SU-DHL-6 (cell line): ENCODE measurements around the gene ANKRD30A.
"Not testable (repeated sequence)": the region's sequence is repeated elsewhere in the genome, so short reads cannot be mapped to it uniquely, and the experiment has no call there.

Experiments used
- H2AFZ ChIP-seq: fragments of 200-600 bp; sonication (generic); 2 replicates; pipeline ENCODE4 v1.6.1; 2014; ENCODE audit warnings: low read depth, mild to moderate bottlenecking, moderate library complexity, mixed read lengths, antibody characterized with exemption, low read length; ENCODE audit not compliant: severe bottlenecking
- H3F3A ChIP-seq: fragments of 200-600 bp; shearing (Covaris generic); 2 replicates; pipeline ENCODE4 v1.6.0; 2016; ENCODE audit warnings: antibody characterized with exemption, mild to moderate bottlenecking; ENCODE audit not compliant: insufficient read depth
- H3K27ac ChIP-seq: fragments of 200-600 bp; sonication (generic); 2 replicates; pipeline ENCODE4 v1.5.1; 2016; ENCODE audit warnings: low read depth, mild to moderate bottlenecking, low read length, moderate library complexity, mixed read lengths
- H3K27me3 ChIP-seq: fragments of 200-600 bp; sonication (generic), shearing (Covaris generic); 2 replicates; pipeline ENCODE4 v1.6.0; 2014; ENCODE audit warnings: mild to moderate bottlenecking, low read length
- H3K36me3 ChIP-seq: fragments of 200-600 bp; sonication (generic); 2 replicates; pipeline ENCODE4 v1.6.1; 2014; ENCODE audit warnings: mild to moderate bottlenecking, low read length, mixed read lengths
- H3K4me2 ChIP-seq: fragments of 300-600, 200-600 bp; shearing (Covaris generic), sonication (generic); 2 replicates; pipeline ENCODE4 v1.6.0; 2014; ENCODE audit warnings: low read length, low read depth, mild to moderate bottlenecking; ENCODE audit not compliant: poor library complexity, severe bottlenecking
- H3K4me3 ChIP-seq: fragments of 200-600 bp; sonication (generic); 2 replicates; pipeline ENCODE4 v1.5.1; 2014; ENCODE audit warnings: antibody characterized with exemption, low read length, mild to moderate bottlenecking, mixed read lengths; ENCODE audit not compliant: insufficient read depth, poor library complexity, severe bottlenecking
- H3K79me2 ChIP-seq: fragments of 200-600 bp; sonication (generic); 2 replicates; pipeline ENCODE4 v1.6.1; 2014; ENCODE audit warnings: mild to moderate bottlenecking, low read length, moderate library complexity; ENCODE audit not compliant: insufficient read depth
- H3K9ac ChIP-seq: fragments of 200-600 bp; sonication (generic); 2 replicates; pipeline ENCODE4 v1.7.0; 2014; ENCODE audit warnings: mild to moderate bottlenecking, low read length
- H3K9me2 ChIP-seq: fragments of 200-600 bp; sonication (generic); replicated peaks from 2 replicates; pipeline ENCODE4 v1.6.1; 2014; ENCODE audit warnings: low read length; ENCODE audit not compliant: insufficient read depth
- H3K9me3 ChIP-seq: fragments of 200-600 bp; sonication (generic); 2 replicates; pipeline ENCODE4 v1.6.1; 2014; ENCODE audit warnings: low read length, mixed read lengths; ENCODE audit not compliant: insufficient read depth
- H4K20me1 ChIP-seq: fragments of 200-600 bp; sonication (generic); 2 replicates; pipeline ENCODE4 v1.6.1; 2014; ENCODE audit warnings: low read depth, mild to moderate bottlenecking, antibody characterized with exemption, low read length, moderate library complexity, mixed read lengths
- CTCF ChIP-seq: fragments of 200-600 bp; sonication (generic); IDR thresholded peaks from one replicate; pipeline ENCODE4 v1.5.1; 2017; ENCODE audit warnings: antibody characterized with exemption, mild to moderate bottlenecking, low read length, moderate library complexity; ENCODE audit not compliant: insufficient read depth, poor library complexity, severe bottlenecking
- EZH2phosphoT487 ChIP-seq: fragments of 200-600 bp; sonication (generic), shearing (Covaris generic); conservative IDR thresholded peaks from 2 replicates; pipeline ENCODE4 v1.6.1; 2018; ENCODE audit warnings: mild to moderate bottlenecking, antibody characterized with exemption, low read length, moderate library complexity, mixed read lengths

ANKRD30A gene

GRCh38 chr10:37384923-37385322 lies 259.5 kb downstream of the ANKRD30A start:
- H2AFZ ChIP-seq = no peak overlapping the region
- no peak for TF ChIP-seq CTCF
- no peak for TF ChIP-seq EZH2phosphoT487
- no peak overlapping the region for H3K4me2 ChIP-seq
- H3K27me3 ChIP-seq = no peaks in the 10 kb centered on the region
- no peaks in the 10 kb centered on the region for H3K36me3 ChIP-seq
- H4K20me1 ChIP-seq = no peaks in the 10 kb centered on the region
- no peaks in the 10 kb centered on the region for H3K79me2 ChIP-seq
- no peaks in the 10 kb centered on the region for H3K9me3 ChIP-seq
- H3K9ac ChIP-seq = no peak overlapping the region
- no peaks in the 10 kb centered on the region for H3F3A ChIP-seq
- no peaks in the 10 kb centered on the region; the same call in 1 of the 2 replicates for H3K9me2 ChIP-seq
- no peak overlapping the region for H3K4me3 ChIP-seq
- no peak overlapping the region for H3K27ac ChIP-seq

- TF ChIP-seq CTCF = no peak
- no peak for TF ChIP-seq EZH2phosphoT487
- no peak overlapping the region for H3K4me3 ChIP-seq
- H3K27me3 ChIP-seq = no peaks in the 10 kb centered on the region
Measured at GRCh38 chr10:37390926-37391325, 265.5 kb downstream of the ANKRD30A start.

GRCh38 chr10:37400774-37401173 lies 275.4 kb downstream of the ANKRD30A start:
- H3F3A ChIP-seq, H3K4me3 ChIP-seq, H3K36me3 ChIP-seq, H3K79me2 ChIP-seq, H3K9ac ChIP-seq, H3K9me2 ChIP-seq, H2AFZ ChIP-seq, H3K27me3 ChIP-seq, H3K4me2 ChIP-seq, H3K27ac ChIP-seq, H4K20me1 ChIP-seq, H3K9me3 ChIP-seq: not testable (repeated sequence)

More at GRCh38 chr10:37390926-37391325, 265.5 kb downstream of the ANKRD30A start:
- Histone ChIP-seq H4K20me1 (no peaks in the 10 kb centered on the region), H3F3A (no peaks in the 10 kb centered on the region), H3K9me2 (no peaks in the 10 kb centered on the region), H3K79me2 (no peaks in the 10 kb centered on the region), H3K9me3 (no peaks in the 10 kb centered on the region), H3K27ac (no peak overlapping the region), H3K36me3 (no peaks in the 10 kb centered on the region), H3K9ac (no peak overlapping the region), H3K4me2 (no peak overlapping the region), H2AFZ (no peak overlapping the region)

GRCh38 chr10:37401225-37401624 lies 275.8 kb downstream of the ANKRD30A start:
- Histone ChIP-seq H3K4me2 (no peak overlapping the region), H4K20me1 (no peaks in the 10 kb centered on the region), H3K79me2 (no peaks in the 10 kb centered on the region), H3K27ac (no peak overlapping the region), H2AFZ (no peak overlapping the region), H3K9me3 (no peaks in the 10 kb centered on the region), H3K9ac (no peak overlapping the region), H3K9me2 (no peaks in the 10 kb centered on the region), H3K36me3 (no peaks in the 10 kb centered on the region), H3K4me3 (no peak overlapping the region), H3K27me3 (no peaks in the 10 kb centered on the region), H3F3A (no peaks in the 10 kb centered on the region)
- no peak for TF ChIP-seq CTCF
- TF ChIP-seq EZH2phosphoT487 = no peak
